Choroid plexus epithelial cell (primary cell): ENCODE data around the gene ITPK1.

Experiments
- DNase-seq: peaks from one replicate; pipeline ENCODE4 v3.0.0-alpha.2; 2010; ENCODE audit warnings: low read depth
- H3K4me3 ChIP-seq: 2 replicates; pipeline ENCODE4 v1.5.1; 2011; ENCODE audit warnings: low read depth, mild to moderate bottlenecking, control low read depth, low read length, moderate library complexity
- TF ChIP-seq, protein P1 (sequence below): conservative IDR thresholded peaks from 2 replicates; pipeline ENCODE4 v1.5.1; 2011; ENCODE audit warnings: low read depth, mild to moderate bottlenecking, control low read depth, inconsistent platforms, low read length, moderate library complexity

Gene ITPK1

GRCh38 chr14:93126111-93126510, 10.4 kb upstream of the ITPK1 start:
- no peak for DNase-seq
- TF ChIP-seq, protein P1, sequence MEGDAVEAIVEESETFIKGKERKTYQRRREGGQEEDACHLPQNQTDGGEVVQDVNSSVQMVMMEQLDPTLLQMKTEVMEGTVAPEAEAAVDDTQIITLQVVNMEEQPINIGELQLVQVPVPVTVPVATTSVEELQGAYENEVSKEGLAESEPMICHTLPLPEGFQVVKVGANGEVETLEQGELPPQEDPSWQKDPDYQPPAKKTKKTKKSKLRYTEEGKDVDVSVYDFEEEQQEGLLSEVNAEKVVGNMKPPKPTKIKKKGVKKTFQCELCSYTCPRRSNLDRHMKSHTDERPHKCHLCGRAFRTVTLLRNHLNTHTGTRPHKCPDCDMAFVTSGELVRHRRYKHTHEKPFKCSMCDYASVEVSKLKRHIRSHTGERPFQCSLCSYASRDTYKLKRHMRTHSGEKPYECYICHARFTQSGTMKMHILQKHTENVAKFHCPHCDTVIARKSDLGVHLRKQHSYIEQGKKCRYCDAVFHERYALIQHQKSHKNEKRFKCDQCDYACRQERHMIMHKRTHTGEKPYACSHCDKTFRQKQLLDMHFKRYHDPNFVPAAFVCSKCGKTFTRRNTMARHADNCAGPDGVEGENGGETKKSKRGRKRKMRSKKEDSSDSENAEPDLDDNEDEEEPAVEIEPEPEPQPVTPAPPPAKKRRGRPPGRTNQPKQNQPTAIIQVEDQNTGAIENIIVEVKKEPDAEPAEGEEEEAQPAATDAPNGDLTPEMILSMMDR: no peak

GRCh38 chr14:93122826-93123225, 7.1 kb upstream of the ITPK1 start:
- TF ChIP-seq, protein P1: no peak
- no peak overlapping the region for H3K4me3 ChIP-seq
- DNase-seq: no peak

More at GRCh38 chr14:93126111-93126510, 10.4 kb upstream of the ITPK1 start:
- no peak overlapping the region for H3K4me3 ChIP-seq

GRCh38 chr14:93121030-93121834, 5.5 kb upstream of the ITPK1 start:
- TF ChIP-seq, protein P1: no peak
- no peak for DNase-seq
- no peak overlapping the region for H3K4me3 ChIP-seq

DNA sequence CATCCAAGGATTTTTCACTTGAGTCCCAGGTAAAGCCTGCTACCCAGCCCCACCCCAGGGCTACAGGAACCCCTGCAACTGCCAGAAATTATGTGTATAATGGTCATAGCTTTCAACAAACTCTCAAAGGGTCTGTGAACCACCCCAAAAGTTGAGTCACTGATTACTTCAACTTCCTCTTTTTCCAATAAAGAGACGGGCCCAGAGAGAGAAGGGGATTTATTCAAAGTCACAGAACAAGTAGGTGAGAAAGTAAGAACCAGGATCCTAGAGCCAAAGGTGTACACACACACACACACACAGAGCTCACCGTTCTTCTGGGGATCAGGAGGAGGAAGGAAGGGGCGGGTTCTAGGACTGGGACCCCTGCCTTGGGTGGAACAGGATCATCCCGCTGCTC, 4.8 kb upstream of the ITPK1 start:
- DNase-seq: no peak
- TF ChIP-seq, protein P1: no peak
- no peak overlapping the region for H3K4me3 ChIP-seq

- TF ChIP-seq, protein P1: no peak
- no peak overlapping the region for H3K4me3 ChIP-seq
- no peak for DNase-seq
Observed at GRCh38 chr14:93116676-93117200, 1.0 kb upstream of the ITPK1 start.

DNA sequence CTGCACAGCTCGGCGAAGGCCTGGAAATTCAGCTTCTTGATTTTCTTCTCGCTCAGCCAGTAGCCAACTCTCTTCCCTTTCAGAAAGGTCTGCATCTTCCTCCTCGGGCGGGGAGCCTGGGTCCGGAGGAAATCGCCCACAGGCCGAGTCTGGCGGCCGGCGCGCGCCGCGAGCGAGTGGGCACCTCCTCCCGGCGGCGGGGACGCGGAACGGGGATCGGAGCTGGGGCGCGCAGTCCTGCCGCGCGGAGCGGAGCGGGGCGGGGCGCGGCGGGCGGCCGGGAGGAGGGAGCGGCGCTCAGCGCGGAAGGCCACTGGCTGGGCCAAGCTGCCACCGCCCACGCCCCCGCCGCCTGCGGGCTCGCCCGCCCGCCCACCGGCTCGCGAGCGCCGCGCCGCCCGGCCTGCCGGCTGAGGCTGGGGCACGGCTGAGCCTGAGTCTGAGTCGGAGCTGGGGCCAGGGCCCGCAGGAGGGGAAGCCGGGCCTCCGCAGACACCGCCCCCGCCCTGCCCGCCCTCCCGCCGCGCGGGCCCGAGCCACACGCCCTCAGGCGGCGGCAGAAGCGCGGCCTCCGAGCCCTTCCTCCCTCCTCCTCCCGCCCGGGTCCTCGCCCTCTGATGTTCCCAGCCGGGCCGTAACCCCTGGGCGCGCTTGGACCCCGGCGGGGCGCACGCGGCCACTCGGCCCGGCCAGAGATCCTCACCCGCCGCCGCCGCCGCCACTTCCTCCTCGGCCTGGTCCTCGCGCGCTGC, 480 bp downstream of the ITPK1 start:
- peak overlapping the region; percentile 66 for H3K4me3 ChIP-seq

More for the DNA sequence above, 480 bp downstream of the ITPK1 start:
- peak; percentile 79 for DNase-seq
- TF ChIP-seq, protein P1: no peak
